ENCODE data around the gene DLL4.
A peak's percentile ranks its signal among the peaks of the same experiment; 100 is the strongest.

The DLL4 gene

GRCh38 chr15:40901053-40901443 lies 28.1 kb upstream of the DLL4 start:
- TF ChIP-seq POLR2AphosphoS5 (IDR thresholded peaks at IDR 0.05; ENCODE audit: low read depth, low read length), result no peak
- TF ChIP-seq REST (IDR thresholded peaks at IDR 0.05; ENCODE audit: insufficient read depth in 1 of 2, low read depth in 2 of 2, low read length in 2 of 2), result no peak
- TF ChIP-seq SIN3A (IDR thresholded peaks at IDR 0.05; ENCODE audit: borderline replicate concordance, insufficient read depth, low read length), result no peak
- no peak for TF ChIP-seq FOXP2 (optimal IDR thresholded peaks at IDR 0.05; ENCODE audit: borderline replicate concordance, extremely low read depth, extremely low read length, insufficient read depth)
- TF ChIP-seq TAF1 (IDR thresholded peaks at IDR 0.05; ENCODE audit: borderline replicate concordance, insufficient read depth, low read length), result no peak

DNA sequence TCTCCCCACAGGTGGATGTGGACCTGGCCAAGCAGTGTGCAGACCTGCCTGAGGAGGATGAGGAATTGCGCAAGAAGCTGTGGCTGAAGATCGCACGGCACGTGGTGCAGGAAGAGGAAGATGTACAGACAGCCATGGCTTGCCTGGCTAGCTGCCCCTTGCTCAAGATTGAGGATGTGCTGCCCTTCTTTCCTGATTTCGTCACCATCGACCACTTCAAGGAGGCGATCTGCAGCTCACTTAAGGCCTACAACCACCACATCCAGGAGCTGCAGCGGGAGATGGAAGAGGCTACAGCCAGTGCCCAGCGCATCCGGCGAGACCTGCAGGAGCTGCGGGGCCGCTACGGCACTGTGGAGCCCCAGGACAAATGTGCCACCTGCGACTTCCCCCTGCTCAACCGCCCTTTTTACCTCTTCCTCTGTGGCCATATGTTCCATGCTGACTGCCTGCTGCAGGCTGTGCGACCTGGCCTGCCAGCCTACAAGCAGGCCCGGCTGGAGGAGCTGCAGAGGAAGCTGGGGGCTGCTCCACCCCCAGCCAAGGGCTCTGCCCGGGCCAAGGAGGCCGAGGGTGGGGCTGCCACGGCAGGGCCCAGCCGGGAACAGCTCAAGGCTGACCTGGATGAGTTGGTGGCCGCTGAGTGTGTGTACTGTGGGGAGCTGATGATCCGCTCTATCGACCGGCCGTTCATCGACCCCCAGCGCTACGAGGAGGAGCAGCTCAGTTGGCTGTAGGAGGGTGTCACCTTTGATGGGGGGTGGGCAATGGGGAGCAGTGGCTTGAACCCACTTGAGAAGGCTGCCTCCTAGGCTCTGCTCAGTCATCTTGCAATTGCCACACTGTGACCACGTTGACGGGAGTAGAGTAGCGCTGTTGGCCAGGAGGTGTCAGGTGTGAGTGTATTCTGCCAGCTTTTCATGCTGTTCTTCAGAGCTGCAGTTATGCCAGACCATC lies 26.3 kb upstream of the DLL4 start:
- no peak for TF ChIP-seq FOXP2 (optimal IDR thresholded peaks at IDR 0.05; ENCODE audit: borderline replicate concordance, extremely low read depth, extremely low read length, insufficient read depth)
- no peak for TF ChIP-seq REST (IDR thresholded peaks at IDR 0.05; ENCODE audit: insufficient read depth in 1 of 2, low read depth in 2 of 2, low read length in 2 of 2)
- TF ChIP-seq POLR2AphosphoS5 (IDR thresholded peaks at IDR 0.05; ENCODE audit: low read depth, low read length), result no peak

DNA sequence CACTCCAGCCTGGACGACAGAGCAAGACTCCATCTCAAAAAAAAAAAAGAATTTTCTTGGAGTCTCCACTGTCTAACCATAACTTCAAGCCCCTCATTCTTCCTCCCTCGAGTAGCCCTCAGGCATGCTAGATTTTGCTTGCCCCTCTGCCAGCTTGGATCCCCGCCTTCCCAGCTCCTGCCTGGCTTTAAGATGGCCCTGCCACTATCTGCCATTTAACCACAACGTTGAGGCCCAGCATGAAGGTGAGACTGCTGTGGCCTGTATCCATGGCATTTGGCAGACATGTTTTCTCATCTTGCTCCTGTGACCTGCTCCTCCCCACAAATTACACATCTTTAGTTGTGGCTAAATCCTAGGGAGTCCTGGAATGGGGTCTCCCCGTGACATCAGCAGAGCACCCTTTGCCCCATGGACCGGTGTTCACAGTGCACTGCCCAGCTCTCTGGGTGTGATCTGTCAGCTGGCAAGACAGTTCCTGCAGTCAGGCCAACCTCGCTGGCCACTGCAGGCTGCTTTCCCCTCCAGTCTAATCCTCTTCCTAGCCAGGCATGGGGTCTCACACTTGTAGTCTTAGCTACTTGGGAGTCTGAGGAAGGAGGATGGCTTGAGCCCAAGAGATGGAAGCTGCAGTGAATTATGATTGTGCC lies 24.5 kb upstream of the DLL4 start:
- TF ChIP-seq FOXP2 (optimal IDR thresholded peaks at IDR 0.05; ENCODE audit: borderline replicate concordance, extremely low read depth, extremely low read length, insufficient read depth), result no peak
- no peak for TF ChIP-seq SIN3A (IDR thresholded peaks at IDR 0.05; ENCODE audit: borderline replicate concordance, insufficient read depth, low read length)
- no peak for TF ChIP-seq REST (IDR thresholded peaks at IDR 0.05; ENCODE audit: insufficient read depth in 1 of 2, low read depth in 2 of 2, low read length in 2 of 2)
- TF ChIP-seq POLR2AphosphoS5 (IDR thresholded peaks at IDR 0.05; ENCODE audit: low read depth, low read length), result no peak
- TF ChIP-seq TAF1 (IDR thresholded peaks at IDR 0.05; ENCODE audit: borderline replicate concordance, insufficient read depth, low read length), result no peak

GRCh38 chr15:40906091-40906990 lies 22.8 kb upstream of the DLL4 start:
- TF ChIP-seq TAF1 (IDR thresholded peaks at IDR 0.05; ENCODE audit: borderline replicate concordance, insufficient read depth, low read length) (no peak; the same call in 1 of the 2 replicates), REST (IDR thresholded peaks at IDR 0.05; ENCODE audit: insufficient read depth in 1 of 2, low read depth in 2 of 2, low read length in 2 of 2) (peak in 1 of 2 experiments; percentile 49; a peak in 1 of 4 replicates), POLR2AphosphoS5 (IDR thresholded peaks at IDR 0.05; ENCODE audit: low read depth, low read length) (peak; percentile 28; the same call in 1 of the 2 replicates), FOXP2 (optimal IDR thresholded peaks at IDR 0.05; ENCODE audit: borderline replicate concordance, extremely low read depth, extremely low read length, insufficient read depth) (no peak), SIN3A (IDR thresholded peaks at IDR 0.05; ENCODE audit: borderline replicate concordance, insufficient read depth, low read length) (peak; percentile 19; the same call in 1 of the 2 replicates)
